Nucleus accumbens (tissue), 56 donors: ENCODE data around the gene TXNL4A.
"Not testable (repeated sequence)": the region's sequence is repeated elsewhere in the genome, so short reads cannot be mapped to it uniquely, and the experiment has no call there.

Source experiments
- DNase-seq, 56 donors: peaks; one replicate each; lab custom pipeline; 2025; lab: John Stamatoyannopoulos, UW

The TXNL4A gene

GRCh38 chr18:79988451-79989194 lies at the start of gene TXNL4A:
Gene TXNL4A, minus strand, starts transcription at chr18:79988563. Its CDS starts 171 bp downstream, at chr18:79988392.
- peak; percentile 10 to 89 (median 75) for DNase-seq

- no peak for DNase-seq
These were observed 48.9 kb upstream of the TXNL4A start for GRCh38 chr18:80037300-80037699.

- DNase-seq, result no peak
These were observed 47.6 kb upstream of the TXNL4A start for GRCh38 chr18:80035997-80036396.

GRCh38 chr18:80034852-80035406 lies 46.6 kb upstream of the TXNL4A start:
- no peak for DNase-seq

- peak; percentile 87 to 100 (median 99) for DNase-seq
These were observed 45.9 kb upstream of the TXNL4A start, which contains the start of gene RBFA for GRCh38 chr18:80034068-80034851. Gene RBFA, plus strand, starts transcription at chr18:80034434. Its CDS starts 62 bp downstream, at chr18:80034496.

GRCh38 chr18:80033181-80034067 lies 45.1 kb upstream of the TXNL4A start:
- DNase-seq, result peak in 34 of 56 donors; percentile 32 to 95 (median 78)

GRCh38 chr18:80029690-80030089 lies 41.3 kb upstream of the TXNL4A start:
- DNase-seq, result no peak

- not testable (repeated sequence) for DNase-seq
These were observed 39.4 kb upstream of the TXNL4A start for GRCh38 chr18:80027719-80028118.

GRCh38 chr18:80026363-80026762 lies 38.0 kb upstream of the TXNL4A start:
- no peak for DNase-seq

- DNase-seq, result no peak
These were observed 34.8 kb upstream of the TXNL4A start for GRCh38 chr18:80023173-80023572.

GRCh38 chr18:80022613-80023012 lies 34.2 kb upstream of the TXNL4A start:
- no peak for DNase-seq

- no peak for DNase-seq
These were observed 24.4 kb upstream of the TXNL4A start for GRCh38 chr18:80012714-80013113.

- not testable (repeated sequence) for DNase-seq
These were observed 23.3 kb upstream of the TXNL4A start for GRCh38 chr18:80011496-80012137.

GRCh38 chr18:80010551-80010906 lies 22.2 kb upstream of the TXNL4A start:
- peak in 1 of 56 donors; percentile 2 for DNase-seq

- DNase-seq, result peak in 15 of 56 donors; percentile 2 to 65 (median 19)
These were observed 21.5 kb upstream of the TXNL4A start for GRCh38 chr18:80009661-80010550.

- peak in 7 of 56 donors; percentile 8 to 55 (median 23) for DNase-seq
These were observed 18.4 kb upstream of the TXNL4A start for GRCh38 chr18:80006724-80007123.

GRCh38 chr18:80004600-80005342 lies 16.4 kb upstream of the TXNL4A start:
- no peak for DNase-seq

GRCh38 chr18:80002468-80002867 lies 14.1 kb upstream of the TXNL4A start:
- no peak for DNase-seq
